LHCN-M2 (cell line): ENCODE results near the gene JMJD4. TPM values are rescaled to one million over a fixed set of nuclear protein-coding genes. Genes with fewer than 3 reads are reported as not detected.
"Not testable (repeated sequence)": the region's sequence is repeated elsewhere in the genome, so short reads cannot be mapped to it uniquely, and the experiment has no call there.

ENCODE experiments used
- DNase-seq: peaks from one replicate; pipeline ENCODE4 v3.0.0-alpha.2; 2012; ENCODE audit warnings: low read depth
- total RNA-seq: library from RNA; depleted of rRNA; stranded (reverse); fragments of >200 nt; gene quantifications from 2 replicates; pipeline ENCODE4 v1.2.3, GENCODE V29; 2014

Gene JMJD4
- total RNA-seq, 1 experiment from 2014 or later = 30.2 TPM

DNA sequence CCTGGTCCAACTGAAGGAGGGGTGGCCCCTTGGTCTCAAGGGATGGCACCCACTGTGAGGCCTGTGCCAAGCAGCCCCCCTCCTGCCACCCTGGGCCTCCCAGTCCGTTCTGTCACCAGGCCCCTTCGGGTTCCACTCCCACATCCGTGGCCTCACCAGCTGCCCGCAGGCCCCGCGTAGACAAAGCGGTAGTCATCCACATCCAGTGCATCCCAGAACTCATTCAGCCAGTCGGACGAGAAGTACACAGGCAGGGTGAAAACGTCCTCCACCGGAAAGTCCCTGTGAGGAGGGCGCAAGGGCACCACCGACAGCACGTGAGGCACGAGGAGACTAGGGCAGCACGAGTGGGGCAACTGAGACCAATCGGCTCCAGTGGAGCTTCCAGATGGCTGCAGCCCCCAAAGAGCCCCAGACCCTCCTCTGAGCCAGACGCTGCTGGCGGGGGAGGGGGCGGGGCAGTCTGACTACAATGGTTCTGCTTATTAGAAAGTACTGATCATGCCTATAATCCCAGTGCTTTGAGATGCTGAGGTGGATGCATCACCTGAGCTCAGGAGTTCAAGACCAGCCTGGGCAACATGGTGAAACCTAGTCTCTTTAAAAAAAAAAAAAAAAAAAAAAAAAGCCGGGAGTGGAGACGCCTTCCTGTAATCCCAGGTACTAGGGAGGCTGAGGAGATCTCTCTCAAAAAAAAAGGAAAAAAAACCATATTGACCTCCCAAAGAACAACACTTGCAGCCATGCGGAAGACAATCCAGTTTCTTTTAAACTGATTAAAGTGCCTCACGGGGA is 1.2 kb downstream of the JMJD4 start:
- no peak for DNase-seq

DNA sequence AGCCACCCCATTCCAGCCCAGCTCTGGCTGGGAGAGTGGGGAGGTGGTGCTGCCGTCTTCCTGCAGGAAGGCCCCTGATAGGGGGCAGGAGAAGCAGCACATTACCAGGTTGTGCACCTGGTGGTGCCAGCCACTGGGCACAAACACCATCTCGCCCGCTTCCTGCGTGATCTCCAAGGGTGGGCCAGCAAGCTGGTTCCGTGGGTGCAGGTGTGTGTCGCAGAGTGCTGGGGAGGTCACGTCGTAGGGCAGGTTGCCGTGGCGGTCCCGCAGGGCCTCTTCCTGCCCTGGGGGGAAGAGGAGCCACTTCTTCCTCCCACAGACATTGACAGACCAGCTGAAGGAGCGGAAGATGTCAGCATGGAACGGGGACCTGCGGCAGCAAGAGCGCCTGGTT is 1.8 kb downstream of the JMJD4 start:
- DNase-seq = no peak

DNA sequence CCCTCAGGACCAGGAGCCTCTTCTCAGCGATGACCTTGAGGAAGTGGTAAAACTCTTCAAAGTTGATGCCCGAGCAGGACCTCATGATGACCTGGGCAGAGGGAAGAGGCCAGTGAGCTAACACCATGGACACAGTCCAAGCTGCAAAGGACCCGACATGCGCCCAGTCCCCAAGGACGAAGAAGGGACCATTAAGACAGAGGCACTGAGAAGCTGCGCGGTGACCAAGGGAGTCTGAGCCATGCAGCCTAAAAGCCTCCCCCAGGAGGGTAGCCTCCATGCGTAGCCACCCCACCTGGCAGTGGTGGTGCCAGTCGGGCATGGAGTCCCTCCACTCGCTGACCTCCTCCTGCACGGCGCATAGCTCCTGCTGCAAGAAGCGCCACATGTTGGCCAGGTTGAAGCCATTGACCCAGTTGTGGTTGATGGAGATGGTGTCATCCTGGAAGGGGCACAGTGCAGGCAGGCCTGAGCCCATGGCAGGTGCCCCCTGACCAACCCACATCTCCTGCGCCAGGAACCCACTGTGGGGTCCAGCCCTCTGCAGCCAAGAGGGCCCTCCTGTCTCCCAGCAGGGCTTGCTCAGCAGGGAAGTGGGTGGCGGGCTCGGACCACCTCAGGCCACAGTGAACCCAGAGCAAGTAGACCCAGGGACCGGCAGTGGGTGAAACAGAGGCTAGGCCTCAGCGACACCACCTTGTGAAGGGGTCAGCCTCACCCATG is 2.4 kb downstream of the JMJD4 start:
- no peak for DNase-seq

DNA sequence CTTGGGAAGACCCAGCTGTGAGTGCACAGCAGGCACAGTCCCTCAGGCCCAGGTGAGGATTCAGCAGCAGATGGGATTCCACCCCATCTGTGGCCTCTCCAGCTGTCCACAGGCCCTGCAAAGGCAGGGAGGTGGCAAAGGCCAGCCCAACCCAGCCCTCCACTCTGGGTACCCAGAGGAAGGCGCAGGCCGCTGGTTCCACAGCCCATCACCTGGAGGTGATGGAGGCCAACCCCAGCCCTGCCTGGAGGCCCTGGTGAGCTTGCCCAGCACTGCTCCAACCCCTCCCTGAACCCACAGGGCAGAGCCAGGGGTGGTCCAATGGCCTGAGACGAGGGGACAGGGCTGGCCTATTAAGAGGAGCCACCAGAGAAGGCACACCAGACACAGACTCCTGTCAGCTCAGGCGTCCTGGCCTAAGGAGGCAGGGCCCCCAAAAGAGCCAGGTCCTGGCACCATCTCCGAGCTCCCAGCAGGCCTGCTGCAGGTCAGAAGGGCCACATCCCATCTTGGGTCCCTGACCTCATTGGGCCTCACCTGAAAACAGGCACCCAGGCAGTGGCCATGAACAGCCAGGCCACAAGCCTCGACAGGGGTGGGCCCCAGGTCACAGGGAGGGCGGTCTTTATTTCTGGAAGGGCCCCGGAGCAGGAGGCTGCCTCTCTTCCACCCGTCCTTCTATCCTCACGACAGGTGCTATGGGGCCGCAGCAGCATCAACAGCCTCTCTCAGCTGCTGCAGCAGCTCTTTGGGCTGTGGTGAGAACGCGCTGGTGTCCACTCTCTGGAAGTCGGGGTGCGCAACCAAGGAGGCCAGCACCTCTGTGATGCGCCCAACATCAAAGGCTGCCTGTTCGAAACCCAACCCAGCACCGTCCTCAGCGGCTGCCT is 3.2 kb downstream of the JMJD4 start:
- no peak for DNase-seq

DNA sequence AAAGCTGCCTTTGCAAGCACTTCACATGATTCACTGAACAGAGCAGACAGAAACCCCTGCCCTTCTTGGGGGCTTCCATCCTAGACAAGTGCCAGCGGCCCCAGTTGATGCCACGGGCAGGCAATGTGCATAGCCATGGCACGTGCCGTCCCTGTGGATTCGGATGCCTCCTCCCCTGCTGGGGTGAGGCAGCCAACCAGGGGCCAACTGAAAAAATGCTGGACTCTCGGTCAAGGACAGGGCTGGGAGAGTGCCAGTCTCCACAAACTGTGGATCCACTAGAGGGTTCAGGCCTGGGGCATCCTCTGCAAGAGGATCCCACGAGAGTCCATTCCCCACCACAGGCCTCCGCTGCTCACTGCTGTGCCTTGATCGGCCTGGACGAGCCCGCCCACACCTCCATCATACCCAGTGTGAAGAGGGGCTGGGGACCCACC is 3.8 kb downstream of the JMJD4 start:
- DNase-seq = no peak

DNA sequence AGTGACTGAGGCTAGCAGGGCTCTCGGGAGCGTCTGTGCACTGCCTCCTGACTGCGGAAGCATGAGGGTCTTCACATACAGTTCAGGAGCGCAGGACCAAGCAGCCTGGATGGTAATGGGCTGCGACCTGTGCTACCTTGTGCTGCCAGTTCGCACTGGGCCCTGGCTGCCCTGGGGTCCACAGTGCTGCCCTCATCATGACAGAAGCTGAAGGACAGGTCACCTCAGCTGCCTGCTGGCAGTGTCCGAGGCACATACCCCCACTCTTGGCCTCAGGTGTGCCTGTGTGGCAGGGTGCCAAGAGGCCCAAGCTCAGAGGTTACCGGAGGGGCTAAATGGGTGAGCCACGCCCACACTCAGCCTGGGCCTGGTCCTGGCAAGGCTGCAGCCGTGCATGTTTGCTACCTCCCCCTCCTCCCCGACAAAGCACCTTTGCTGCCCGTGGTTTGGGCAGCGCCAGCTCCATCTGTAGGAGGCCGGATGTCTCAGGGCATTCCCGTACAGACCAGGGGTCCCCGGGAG is 4.4 kb downstream of the JMJD4 start:
- DNase-seq = no peak

DNA sequence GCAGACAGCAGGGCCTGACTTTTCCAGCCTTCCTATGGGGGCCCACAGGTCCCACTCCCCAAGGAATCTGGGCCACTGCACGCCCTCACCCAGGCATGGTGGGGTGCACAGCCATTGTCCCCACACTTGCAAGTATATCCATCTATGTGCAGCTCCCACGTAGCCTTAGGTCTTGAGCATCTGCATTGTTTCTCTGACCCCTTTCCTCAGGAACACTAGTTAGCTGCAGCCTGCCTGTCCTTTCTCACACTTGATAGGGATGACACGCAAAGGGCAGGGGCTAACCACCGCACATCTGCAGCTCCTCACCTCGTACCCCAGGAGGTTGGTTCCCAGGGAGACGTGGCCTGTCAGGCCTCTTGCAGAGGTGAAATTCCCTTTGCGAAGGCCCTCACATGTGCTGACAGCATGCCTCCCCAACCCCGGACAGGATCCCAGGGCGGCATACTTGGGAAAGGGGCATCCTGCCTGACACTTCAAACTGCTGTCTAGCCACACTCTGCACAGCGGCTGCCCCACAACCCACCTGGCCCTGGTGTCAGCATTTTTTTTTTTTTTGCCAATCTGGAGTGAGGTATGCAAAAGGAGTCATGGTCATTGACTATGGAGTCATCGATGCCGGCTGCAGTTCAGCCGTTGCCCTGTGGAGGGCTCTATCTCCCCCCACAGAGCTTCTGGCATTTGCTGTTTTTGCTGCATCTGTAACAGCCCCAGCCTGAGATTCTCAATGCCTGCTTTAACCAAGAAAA is 5.0 kb downstream of the JMJD4 start:
- peak; percentile 58 for DNase-seq

DNA sequence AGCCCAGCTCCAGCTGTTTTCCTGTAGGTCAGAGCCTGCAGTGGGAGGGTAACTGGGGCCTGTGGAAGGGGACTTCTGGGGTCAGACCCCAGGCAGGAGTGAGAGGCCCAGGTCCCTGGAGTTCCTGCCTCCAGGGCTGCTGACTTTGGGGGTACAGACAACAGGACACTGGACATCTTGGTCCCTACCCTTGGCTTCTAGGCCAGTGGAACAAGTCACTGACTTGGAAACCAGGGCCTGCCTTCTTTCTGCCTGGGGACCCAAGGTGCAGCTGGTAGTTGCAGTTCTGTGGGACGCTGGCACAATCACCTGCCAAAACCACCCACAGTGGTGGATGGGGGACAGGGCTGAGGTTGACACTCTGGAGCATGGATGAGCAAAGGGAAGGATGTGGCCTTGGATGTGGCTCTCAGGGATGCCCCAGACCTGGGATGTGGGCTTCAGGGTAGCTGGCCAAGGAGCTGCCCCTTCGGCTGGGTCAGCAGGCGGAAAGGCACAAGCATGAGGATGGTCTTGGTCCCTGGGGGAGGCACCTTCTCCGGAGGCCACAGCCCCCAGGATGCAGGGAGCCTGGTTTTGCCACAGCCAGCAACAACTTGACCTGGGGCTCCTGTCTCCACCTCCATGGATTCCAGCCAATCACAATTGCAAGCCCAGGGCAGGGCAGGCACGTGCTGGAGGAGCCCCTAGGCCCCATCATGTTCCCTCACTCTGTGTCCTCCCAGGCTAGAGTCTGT is 5.8 kb downstream of the JMJD4 start:
- no peak for DNase-seq

DNA sequence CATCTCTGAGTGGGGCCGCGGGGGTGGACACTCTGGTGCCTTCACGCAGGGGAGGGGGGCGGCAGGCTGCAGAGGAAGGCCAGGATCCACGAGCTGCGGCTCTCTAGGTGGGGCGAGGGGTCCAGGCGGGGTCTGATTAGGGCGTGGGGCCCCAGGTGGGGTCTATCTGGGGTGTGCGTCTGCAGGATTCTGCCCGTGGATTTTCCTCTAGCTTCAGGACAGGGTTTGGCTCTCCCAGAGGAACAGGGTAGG is 6.3 kb downstream of the JMJD4 start:
- no peak for DNase-seq

DNA sequence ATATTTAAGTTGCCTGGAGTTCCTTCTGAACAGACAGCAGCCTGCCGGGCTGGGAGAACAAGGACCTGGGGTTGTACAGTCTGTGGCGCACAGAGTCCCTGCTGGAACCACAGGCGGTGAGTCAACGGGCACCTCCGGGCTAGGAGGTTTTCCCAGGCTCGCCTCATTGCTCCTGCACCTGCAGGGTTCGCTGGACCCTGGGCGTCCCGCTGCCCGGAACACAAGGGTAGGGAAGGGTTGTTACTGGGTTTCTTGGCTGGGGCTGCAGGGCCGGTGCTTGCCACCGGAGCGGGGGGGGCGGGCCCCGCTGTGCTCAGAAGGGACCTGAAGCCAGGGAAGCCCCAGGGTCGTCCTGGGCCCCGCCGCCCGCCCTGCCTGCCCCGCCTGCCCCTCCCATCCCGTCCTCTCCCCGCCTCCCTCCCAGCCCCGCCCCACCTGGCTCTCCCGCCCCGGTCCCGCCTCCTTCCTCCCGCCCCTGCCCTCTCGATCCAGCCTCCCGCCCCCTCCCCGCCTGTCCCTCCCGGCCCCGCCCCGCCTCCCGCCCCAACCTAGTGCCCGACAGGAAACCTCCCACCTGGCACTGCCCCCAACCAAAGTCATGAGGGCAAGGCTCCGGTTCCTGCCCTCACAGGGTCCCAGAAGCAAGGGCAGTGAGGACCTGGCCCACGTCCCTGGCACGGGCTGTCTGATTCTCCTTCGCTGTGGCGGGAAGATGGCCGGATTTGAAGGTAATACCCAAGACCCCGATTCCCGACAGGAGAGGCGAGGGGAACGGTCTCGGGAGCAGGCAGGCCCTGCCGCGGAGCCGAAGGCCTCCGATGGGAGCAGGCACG is 6.8 kb downstream of the JMJD4 start:
- DNase-seq = peak; percentile 40

DNA sequence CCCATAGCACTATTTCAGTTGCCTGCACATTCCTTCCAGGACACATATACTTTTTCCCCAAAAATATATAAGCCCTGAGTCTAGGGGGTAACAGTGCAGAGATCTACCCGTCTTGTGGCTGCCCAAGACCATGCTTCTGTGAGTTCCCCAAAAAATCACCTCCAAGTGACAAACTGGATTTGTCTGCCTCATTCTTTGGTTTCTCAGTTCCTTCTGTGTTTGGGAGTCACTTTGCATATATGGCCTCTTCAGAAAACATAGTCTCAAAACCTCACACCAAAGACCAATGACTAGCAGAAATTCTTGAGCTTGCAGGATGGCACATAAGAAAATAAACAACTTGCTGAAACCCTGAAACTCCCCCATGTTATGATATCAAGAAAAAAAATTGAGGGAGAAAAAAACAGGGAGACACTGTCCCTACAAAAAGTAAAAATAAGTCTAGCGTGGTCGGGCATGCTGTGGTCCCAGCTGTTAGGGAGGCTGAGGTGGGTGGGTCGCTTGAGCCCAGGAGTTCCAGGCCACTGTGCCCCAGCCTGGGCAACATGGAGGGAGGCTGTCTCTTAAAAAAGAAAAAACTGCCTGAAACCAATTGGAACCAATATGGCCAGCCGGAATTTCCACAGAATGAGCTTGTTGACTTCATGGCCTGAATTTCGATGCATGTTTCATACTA is 8.0 kb downstream of the JMJD4 start:
- DNase-seq = no peak

DNA sequence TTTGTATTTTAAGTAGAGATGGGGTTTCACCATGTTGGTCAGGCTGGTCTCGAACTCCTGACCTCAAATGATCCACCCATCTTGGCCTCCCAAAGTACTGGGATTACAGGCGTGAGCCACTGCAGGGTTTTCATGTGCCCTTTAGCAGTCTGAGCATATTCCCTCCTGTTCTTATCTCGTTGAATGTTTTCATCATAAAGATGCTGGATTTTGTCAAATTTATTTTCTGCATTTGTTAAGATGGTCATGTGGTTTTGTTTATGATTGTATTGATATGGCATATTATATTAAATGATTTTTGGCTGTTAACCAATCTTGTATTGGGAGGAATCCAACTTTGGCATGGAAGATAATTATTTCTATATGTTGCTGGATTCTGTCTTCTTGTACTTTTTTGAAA is 8.8 kb downstream of the JMJD4 start:
- DNase-seq = no peak

DNA sequence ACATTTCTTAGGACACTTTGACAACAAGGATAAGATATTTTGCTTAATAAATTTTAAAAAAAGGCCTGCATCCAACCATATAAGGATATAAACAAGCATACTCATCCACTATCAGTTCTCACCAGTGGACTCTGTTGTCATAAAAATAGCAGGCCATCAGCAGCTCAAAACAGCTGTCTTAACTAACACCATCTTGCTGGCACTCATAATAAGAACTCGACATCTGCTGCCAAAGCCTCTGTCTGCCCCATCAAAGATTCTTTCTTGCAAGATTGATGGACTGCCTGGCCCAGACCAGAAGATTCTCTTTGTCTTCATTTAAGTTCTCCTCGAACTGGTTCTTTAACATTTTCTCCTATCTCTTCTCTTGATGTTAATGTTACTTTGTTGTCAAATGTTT is 10.1 kb downstream of the JMJD4 start:
- peak; percentile 48 for DNase-seq

DNA sequence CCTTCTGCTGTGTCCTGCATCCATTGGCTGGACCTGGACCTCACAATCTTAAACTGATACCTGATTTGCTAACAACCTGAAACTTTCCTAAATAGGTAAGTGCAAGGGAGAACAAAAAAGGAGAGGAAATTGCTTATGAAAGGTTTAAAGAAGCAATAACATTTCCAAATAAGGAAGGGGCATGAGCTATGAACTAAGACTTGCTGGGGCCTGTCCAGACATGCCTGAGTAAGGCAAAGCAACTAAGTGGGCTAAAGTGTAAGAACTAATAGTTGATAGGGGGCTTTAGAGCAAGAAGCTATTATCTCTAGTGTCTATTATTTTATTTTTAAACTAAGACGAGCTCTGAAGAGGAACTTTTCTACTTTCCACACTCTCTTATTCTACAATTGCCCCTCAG is 11.6 kb downstream of the JMJD4 start:
- no peak for DNase-seq

DNA sequence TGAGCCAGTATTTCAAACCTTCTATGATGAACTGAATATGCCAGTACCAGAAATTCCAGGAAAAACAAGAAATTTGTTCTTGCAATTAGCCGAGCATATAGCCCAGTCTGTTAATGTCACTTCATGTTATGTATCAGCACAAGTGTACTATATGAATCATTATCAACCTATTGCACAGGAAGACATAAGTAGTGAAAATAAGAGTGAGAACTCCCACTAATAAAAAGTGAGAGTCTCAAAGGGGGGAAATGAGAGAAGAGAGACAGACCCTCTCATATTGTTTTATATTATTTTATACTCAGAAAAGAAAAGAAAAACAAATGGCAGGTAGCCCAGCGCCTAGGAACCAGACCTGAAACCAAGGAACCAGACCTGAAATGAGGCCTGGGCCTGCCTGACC is 16.2 kb downstream of the JMJD4 start:
- DNase-seq = no peak

DNA sequence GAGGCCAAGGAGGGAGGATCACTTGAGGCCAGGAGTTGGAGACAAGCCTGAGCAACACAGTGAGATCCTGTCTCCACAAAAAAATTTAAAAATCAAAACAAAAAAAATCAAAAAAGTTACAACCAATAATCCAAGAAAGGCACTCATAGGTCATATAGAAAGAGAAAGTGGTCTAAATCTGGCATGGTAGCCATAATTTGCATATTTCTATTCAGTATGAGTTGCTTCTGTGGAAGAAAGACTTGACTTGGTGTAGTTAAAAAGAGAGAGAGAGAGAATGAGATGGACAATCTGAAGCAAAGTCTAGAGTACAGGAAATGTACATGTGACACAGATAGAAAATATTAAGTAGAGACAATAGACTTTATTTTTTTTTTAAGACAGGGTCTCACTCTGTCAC is 22.5 kb downstream of the JMJD4 start:
- no peak for DNase-seq

DNA sequence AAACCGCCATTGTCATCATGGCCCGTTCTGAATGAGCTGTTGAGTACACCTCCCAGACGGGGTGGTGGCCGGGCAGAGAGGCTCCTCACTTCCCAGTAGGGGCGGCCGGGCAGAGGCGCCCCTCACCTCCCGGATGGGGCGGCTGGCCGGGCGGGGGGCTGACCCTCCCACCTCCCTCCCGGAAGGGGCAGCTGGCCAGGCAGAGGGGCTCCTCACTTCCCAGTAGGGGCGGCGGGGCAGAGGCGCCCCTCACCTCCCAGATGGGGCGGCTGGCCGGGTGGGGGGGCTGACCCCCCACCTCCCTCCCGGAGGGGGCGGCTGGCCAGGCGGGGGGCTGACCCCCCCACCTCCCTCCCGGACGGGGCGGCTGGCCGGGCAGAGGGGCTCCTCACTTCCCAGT is 24.6 kb downstream of the JMJD4 start:
- DNase-seq = not testable (repeated sequence)

DNA sequence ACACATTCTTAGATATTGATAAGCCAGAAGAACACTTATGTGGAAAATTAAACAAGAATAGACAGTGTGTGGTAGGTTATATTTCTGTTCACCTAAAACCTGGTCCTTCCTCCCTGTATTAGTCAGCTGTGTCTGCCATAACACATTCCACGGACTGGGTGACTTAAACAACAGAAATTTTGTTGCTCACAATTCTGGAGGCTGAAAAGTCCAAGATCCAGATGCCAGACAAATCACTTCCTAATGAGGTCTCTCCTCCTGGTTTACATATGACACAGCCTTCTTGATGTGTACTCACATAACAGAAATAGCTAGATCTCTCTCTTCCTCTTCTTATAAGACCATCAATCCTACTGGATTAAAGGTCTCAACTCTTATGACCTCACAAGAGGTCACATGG is 25.7 kb downstream of the JMJD4 start:
- DNase-seq = no peak

DNA sequence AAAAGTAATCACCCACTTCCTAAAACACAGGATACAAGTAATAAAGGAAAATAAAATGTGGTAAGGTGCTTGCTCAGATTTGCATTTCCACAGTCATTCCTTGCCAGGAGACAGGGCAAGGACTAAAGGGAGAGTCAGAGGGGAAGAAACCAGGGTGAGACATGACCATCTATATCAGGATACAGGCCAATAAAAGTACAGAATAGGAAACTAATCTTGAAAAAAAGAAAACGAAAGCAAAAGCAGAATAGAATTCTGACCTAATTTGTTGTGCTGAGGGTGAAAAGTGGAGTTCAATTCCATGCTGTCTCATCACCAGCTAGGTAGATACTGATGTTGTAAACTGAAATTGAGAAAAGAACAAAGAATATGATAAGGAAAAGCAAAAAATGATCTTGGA is 27.3 kb downstream of the JMJD4 start:
- DNase-seq = no peak
